ENCODE measurements around the gene DHRS9.

- TF ChIP-seq CTCF (IDR thresholded peaks at IDR 0.05) (no peak), POLR2A (IDR thresholded peaks at IDR 0.05) (no peak)
Observed at GRCh38 chr2:169105476-169105875, 36.1 kb downstream of the DHRS9 start.
